CD14-positive monocyte (primary cell): ENCODE data around the gene MTRF1. TPM values are rescaled to one million over a fixed set of nuclear protein-coding genes. Genes with fewer than 3 reads are reported as not detected.

Experiments
- DNase-seq, 3 donors: peaks; one replicate each; pipeline ENCODE4 v3.0.0-alpha.2; 2011 to 2022
- H2AFZ ChIP-seq: 2 replicates; pipeline ENCODE4 v1.6.0; 2012; ENCODE audit warnings: mild to moderate bottlenecking, low read depth, low read length, inconsistent platforms; ENCODE audit not compliant: insufficient read depth, poor library complexity, severe bottlenecking
- H3K27ac ChIP-seq, 2 donors: 1 replicate in 1 of 2; 2 replicates in 1 of 2; pipeline ENCODE4 v1.5.1; 2012 to 2013; ENCODE audit warnings: low read length in 2 of 2, control low read depth in 1 of 2, inconsistent platforms in 1 of 2, low read depth in 1 of 2, mild to moderate bottlenecking in 1 of 2
- H3K27me3 ChIP-seq, 2 donors: one replicate each; pipeline versions ENCODE4 v1.6.0 to v1.6.1; 2011 to 2013; ENCODE audit warnings: low read length in 2 of 2; ENCODE audit not compliant: control insufficient read depth in 2 of 2, insufficient read depth in 2 of 2
- H3K36me3 ChIP-seq, 2 donors: replicated peaks in 1 of 2; 1 replicate in 1 of 2; 2 replicates in 1 of 2; pipeline versions ENCODE4 v1.5.1 to v1.6.1; 2012 to 2013; ENCODE audit warnings: low read length in 2 of 2, control low read depth in 1 of 2, inconsistent platforms in 1 of 2, mild to moderate bottlenecking in 1 of 2; ENCODE audit not compliant: insufficient read depth in 2 of 2, control insufficient read depth in 1 of 2
- H3K4me1 ChIP-seq, 2 donors: 1 replicate in 1 of 2; 2 replicates in 1 of 2; pipeline versions ENCODE4 v1.5.1 to v1.6.1; 2012 to 2013; ENCODE audit warnings: low read length in 2 of 2, control low read depth in 1 of 2, inconsistent platforms in 1 of 2, mild to moderate bottlenecking in 1 of 2, moderate library complexity in 1 of 2; ENCODE audit not compliant: insufficient read depth in 2 of 2, control insufficient read depth in 1 of 2
- H3K4me2 ChIP-seq: replicated peaks from 2 replicates; pipeline ENCODE3; 2012; ENCODE audit warnings: low read length, moderate library complexity, mild to moderate bottlenecking; ENCODE audit not compliant: poor library complexity, severe bottlenecking; ENCODE audit errors: extremely low read depth
- H3K4me3 ChIP-seq, 3 experiments: fragments of 200-600 bp in 1 of 3; sonication (generic) in 1 of 3; replicated peaks in 1 of 3; 1 replicate in 2 of 3; 2 replicates in 1 of 3; pipeline ENCODE4 v1.5.1; 2011 to 2013; ENCODE audit warnings: low read length in 3 of 3, mild to moderate bottlenecking in 3 of 3, control low read depth in 2 of 3, low read depth in 2 of 3, inconsistent platforms in 1 of 3, moderate library complexity in 1 of 3
- H3K79me2 ChIP-seq: 2 replicates; pipeline ENCODE4 v1.6.0; 2012; ENCODE audit warnings: mild to moderate bottlenecking, control low read depth, inconsistent platforms, low read length, moderate library complexity; ENCODE audit not compliant: insufficient read depth
- H3K9ac ChIP-seq: 2 replicates; pipeline ENCODE4 v1.6.0; 2017; ENCODE audit warnings: low read length, mild to moderate bottlenecking; ENCODE audit not compliant: insufficient read depth, poor library complexity, severe bottlenecking
- H3K9me3 ChIP-seq, 2 donors: replicated peaks in 1 of 2; 1 replicate in 1 of 2; 2 replicates in 1 of 2; pipeline versions ENCODE4 v1.5.1 to v1.6.1; 2012 to 2013; ENCODE audit warnings: low read length in 2 of 2, control low read depth in 1 of 2; ENCODE audit not compliant: control insufficient read depth in 1 of 2, insufficient read depth in 1 of 2
- H4K20me1 ChIP-seq: 2 replicates; pipeline ENCODE4 v1.6.0; 2012; ENCODE audit warnings: mild to moderate bottlenecking, low read length, control low read depth, moderate library complexity; ENCODE audit not compliant: insufficient read depth
- H3K27ac Mint-ChIP-seq, 7 donors: one replicate each; pipeline ENCODE4 v1.8.0; 2020; ENCODE audit warnings: mild to moderate bottlenecking in 7 of 7, mixed read lengths in 7 of 7, moderate library complexity in 6 of 7, inconsistent platforms in 2 of 7
- H3K27me3 Mint-ChIP-seq, 3 donors: one replicate each; pipeline ENCODE4 v1.8.0; 2021 to 2022; ENCODE audit warnings: low read depth in 3 of 3, mild to moderate bottlenecking in 3 of 3, mixed read lengths in 3 of 3, moderate library complexity in 3 of 3, inconsistent platforms in 1 of 3
- H3K36me3 Mint-ChIP-seq, 2 donors: one replicate each; pipeline ENCODE4 v1.8.0; 2020; ENCODE audit warnings: mixed read lengths in 2 of 2, inconsistent platforms in 1 of 2, mild to moderate bottlenecking in 1 of 2
- H3K4me1 Mint-ChIP-seq: one replicate; pipeline ENCODE4 v1.8.0; 2020; ENCODE audit warnings: mild to moderate bottlenecking, mixed read lengths
- H3K4me3 Mint-ChIP-seq, 2 donors: one replicate each; pipeline ENCODE4 v1.8.0; 2020; ENCODE audit warnings: mild to moderate bottlenecking in 2 of 2, mixed read lengths in 2 of 2, moderate library complexity in 1 of 2
- H3K9me3 Mint-ChIP-seq, 7 donors: one replicate each; pipeline ENCODE4 v1.8.0; 2020 to 2022; ENCODE audit warnings: mixed read lengths in 7 of 7, mild to moderate bottlenecking in 6 of 7, moderate library complexity in 6 of 7, inconsistent platforms in 2 of 7
- CTCF ChIP-seq: fragments of 200-600 bp; IDR thresholded peaks from one replicate; pipeline ENCODE4 v1.8.0; 2022; ENCODE audit warnings: antibody characterized with exemption, mild to moderate bottlenecking
- WGBS: methylation state at CpG from one replicate; pipeline ENCODE4 v1.1.5; 2013; ENCODE audit warnings: missing lambda C conversion rate; ENCODE audit not compliant: insufficient coverage; 5-methylcytosine and 5-hydroxymethylcytosine counted together
- intact Hi-C, 2 donors: fragments of 100-400 bp; cut with micrococcal nuclease; formaldehyde crosslinking; loops; one replicate each; pipeline versions ENCODE4 v1.15.0 to v1.15.1; 2023
- polyA plus RNA-seq, 3 donors: library from polyadenylated mRNA; depleted of rRNA in 1 of 3; unstranded in 2 of 3; stranded (reverse) in 1 of 3; fragments of 300-500 nt in 2 of 3; fragments of >200 nt in 1 of 3; fragmentation: Illumina TruSeq in 2 of 3; gene quantifications; 1 replicate in 2 of 3; 2 replicates in 1 of 3; pipeline ENCODE4 v1.2.3, GENCODE V29; 2012 to 2021

Gene MTRF1
- polyA plus RNA-seq, 3 donors, result 4.0 to 17.2 (median 6.0) TPM

GRCh38 chr13:41199079-41199478 is 64.3 kb downstream of the MTRF1 start:
- peaks cover 10% of the 10 kb centered on the region for H3K4me1 Mint-ChIP-seq
- H3K36me3 Mint-ChIP-seq, result no peaks in the 10 kb centered on the region
- H3K9ac ChIP-seq, result no peak overlapping the region
- DNase-seq, result no peak
- no peaks in the 10 kb centered on the region for H3K9me3 ChIP-seq
- no CpG with 5 or more reads among the region's 5 CpGs for WGBS
- H3K4me3 Mint-ChIP-seq, result no peak overlapping the region
- intact Hi-C loops, result loop anchor here in 1 of 2 donors (10.0 kb wide), 1 partner anchor 66 kb away; the partner anchor contains the start of gene MTRF1
- no peaks in the 10 kb centered on the region for H4K20me1 ChIP-seq
- H3K4me2 ChIP-seq, result no peak overlapping the region
- TF ChIP-seq CTCF, result no peak
- H3K79me2 ChIP-seq, result no peaks in the 10 kb centered on the region
- H3K4me3 ChIP-seq, result no peak overlapping the region
- H3K27me3 Mint-ChIP-seq, result peaks cover 2 to 3% (median 2%) of the 10 kb centered on the region in 3 donors
- no peak overlapping the region for H3K27ac Mint-ChIP-seq
- H3K9me3 Mint-ChIP-seq, result peaks cover 0 to 9% (median 0%) of the 10 kb centered on the region in 7 donors
- H3K27ac ChIP-seq, result no peak overlapping the region
- no peaks in the 10 kb centered on the region for H3K36me3 ChIP-seq
- H3K4me1 ChIP-seq, result peaks cover 1 to 3% of the 10 kb centered on the region in 2 donors
- H3K27me3 ChIP-seq, result no peaks in the 10 kb centered on the region
- H2AFZ ChIP-seq, result no peak overlapping the region

DNA sequence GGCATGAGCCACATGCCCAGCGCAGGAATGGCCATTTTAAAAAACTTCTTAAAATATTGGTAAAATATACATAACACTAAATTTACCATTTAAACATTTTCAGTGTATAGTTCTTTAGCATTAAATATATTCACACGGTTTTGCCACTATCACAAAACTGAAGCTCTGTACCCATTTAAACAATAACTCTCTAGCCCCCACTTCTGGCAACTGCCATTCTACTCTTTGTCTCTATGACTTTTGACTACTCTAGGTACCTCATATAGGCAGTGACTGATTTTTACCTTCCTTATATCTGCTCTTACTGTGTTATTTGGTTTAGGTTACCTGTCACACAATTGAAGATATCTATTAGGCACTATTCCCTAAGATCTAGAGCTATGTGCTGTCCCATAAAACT is 66.8 kb downstream of the MTRF1 start:
- no peak overlapping the region for H2AFZ ChIP-seq
- no peaks in the 10 kb centered on the region for H3K27me3 ChIP-seq
- no peak overlapping the region for H3K27ac ChIP-seq
- no peak overlapping the region for H3K9ac ChIP-seq
- no peak overlapping the region for H3K4me3 ChIP-seq
- DNase-seq, result no peak
- no peak overlapping the region for H3K4me3 Mint-ChIP-seq
- no peaks in the 10 kb centered on the region for H4K20me1 ChIP-seq
- no peak for TF ChIP-seq CTCF
- no CpG with 5 or more reads among the region's 2 CpGs for WGBS
- peaks cover 0 to 9% of the 10 kb centered on the region in 2 donors for H3K36me3 Mint-ChIP-seq
- H3K9me3 Mint-ChIP-seq, result peaks cover 0 to 20% (median 3%) of the 10 kb centered on the region in 7 donors
- H3K27me3 Mint-ChIP-seq, result peaks cover 2 to 3% (median 2%) of the 10 kb centered on the region in 3 donors
- peaks cover 28% of the 10 kb centered on the region for H3K4me1 Mint-ChIP-seq
- peaks cover 3% of the 10 kb centered on the region for H3K79me2 ChIP-seq
- intact Hi-C loops, result loop anchor here in 1 of 2 donors (2.0 to 10.0 kb wide), 2 partner anchors 62 to 68 kb away; partner anchors contain the start of gene MTRF1
- H3K27ac Mint-ChIP-seq, result no peak overlapping the region
- no peaks in the 10 kb centered on the region for H3K36me3 ChIP-seq
- H3K4me1 ChIP-seq, result peaks cover 11% of the 10 kb centered on the region in 2 donors
- H3K9me3 ChIP-seq, result no peaks in the 10 kb centered on the region
- H3K4me2 ChIP-seq, result no peak overlapping the region
